ENCODE data around the gene CA10. TPM values are rescaled to one million over a fixed set of nuclear protein-coding genes. Genes with fewer than 3 reads are reported as not detected.

The CA10 gene
- total and polyA plus RNA-seq, 9 of the 15 experiments (the other 6 are each of a cell fraction or from before 2014, with no cell fraction given) = not detected

DNA sequence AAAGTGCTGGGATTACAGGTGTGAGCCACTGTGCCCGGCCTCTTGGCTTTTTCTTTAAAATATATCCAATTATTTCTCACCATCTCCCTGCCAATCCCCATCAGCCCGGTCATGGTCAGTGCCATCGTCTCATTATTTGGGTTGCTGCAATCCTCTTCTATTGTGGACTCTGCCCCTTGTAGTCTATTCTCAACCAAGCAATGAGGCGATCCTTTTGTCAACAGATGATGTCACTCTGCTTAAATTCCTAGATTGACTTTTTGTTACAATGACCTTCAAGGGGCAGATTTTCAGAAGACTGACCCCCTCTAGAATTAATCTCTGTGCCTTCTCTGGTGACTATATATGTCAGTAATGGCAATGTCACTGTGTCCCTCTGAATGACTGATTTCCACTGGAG is 513.5 kb downstream of the CA10 start:
- H3K4me2 ChIP-seq (ENCODE audit: insufficient read depth, low read length) = no peak overlapping the region
- WGBS (ENCODE audit: insufficient coverage, low coverage, missing lambda C conversion rate) = 0% methylated on average over 4 of the region's 4 CpGs
- no peaks in the 10 kb centered on the region for H3K79me2 ChIP-seq (ENCODE audit: control insufficient read depth, insufficient read depth, low read length)
- no peak overlapping the region for H3K9ac ChIP-seq (ENCODE audit: insufficient read depth in 1 of 2, low read depth in 2 of 2, low read length in 2 of 2)
- H2AFZ ChIP-seq (ENCODE audit: low read depth, low read length) = no peak overlapping the region
- no peaks in the 10 kb centered on the region for H3K27me3 ChIP-seq (ENCODE audit: control insufficient read depth in 2 of 2, insufficient read depth in 2 of 2, low read length in 2 of 2)
- DNase-seq (ENCODE audit: extremely low read depth in 1 of 4, low spot score in 3 of 4) = no peak
- BruUV-seq (replicated peaks) = no TSS peak
- ATAC-seq = no peak
- no peaks in the 10 kb centered on the region for H3K9me1 ChIP-seq (ENCODE audit: control insufficient read depth, insufficient read depth, low read length)
- TF ChIP-seq PCBP2 (IDR thresholded peaks at IDR 0.05; ENCODE audit: low read depth, low read length, poor library complexity, severe bottlenecking) = no peak
- TF ChIP-seq, protein P1, sequence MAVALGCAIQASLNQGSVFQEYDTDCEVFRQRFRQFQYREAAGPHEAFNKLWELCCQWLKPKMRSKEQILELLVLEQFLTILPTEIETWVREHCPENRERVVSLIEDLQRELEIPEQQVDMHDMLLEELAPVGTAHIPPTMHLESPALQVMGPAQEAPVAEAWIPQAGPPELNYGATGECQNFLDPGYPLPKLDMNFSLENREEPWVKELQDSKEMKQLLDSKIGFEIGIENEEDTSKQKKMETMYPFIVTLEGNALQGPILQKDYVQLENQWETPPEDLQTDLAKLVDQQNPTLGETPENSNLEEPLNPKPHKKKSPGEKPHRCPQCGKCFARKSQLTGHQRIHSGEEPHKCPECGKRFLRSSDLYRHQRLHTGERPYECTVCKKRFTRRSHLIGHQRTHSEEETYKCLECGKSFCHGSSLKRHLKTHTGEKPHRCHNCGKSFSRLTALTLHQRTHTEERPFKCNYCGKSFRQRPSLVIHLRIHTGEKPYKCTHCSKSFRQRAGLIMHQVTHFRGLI (CRISPR knock-in tag; IDR thresholded peaks at IDR 0.05) = no peak
- TF ChIP-seq, protein P2, sequence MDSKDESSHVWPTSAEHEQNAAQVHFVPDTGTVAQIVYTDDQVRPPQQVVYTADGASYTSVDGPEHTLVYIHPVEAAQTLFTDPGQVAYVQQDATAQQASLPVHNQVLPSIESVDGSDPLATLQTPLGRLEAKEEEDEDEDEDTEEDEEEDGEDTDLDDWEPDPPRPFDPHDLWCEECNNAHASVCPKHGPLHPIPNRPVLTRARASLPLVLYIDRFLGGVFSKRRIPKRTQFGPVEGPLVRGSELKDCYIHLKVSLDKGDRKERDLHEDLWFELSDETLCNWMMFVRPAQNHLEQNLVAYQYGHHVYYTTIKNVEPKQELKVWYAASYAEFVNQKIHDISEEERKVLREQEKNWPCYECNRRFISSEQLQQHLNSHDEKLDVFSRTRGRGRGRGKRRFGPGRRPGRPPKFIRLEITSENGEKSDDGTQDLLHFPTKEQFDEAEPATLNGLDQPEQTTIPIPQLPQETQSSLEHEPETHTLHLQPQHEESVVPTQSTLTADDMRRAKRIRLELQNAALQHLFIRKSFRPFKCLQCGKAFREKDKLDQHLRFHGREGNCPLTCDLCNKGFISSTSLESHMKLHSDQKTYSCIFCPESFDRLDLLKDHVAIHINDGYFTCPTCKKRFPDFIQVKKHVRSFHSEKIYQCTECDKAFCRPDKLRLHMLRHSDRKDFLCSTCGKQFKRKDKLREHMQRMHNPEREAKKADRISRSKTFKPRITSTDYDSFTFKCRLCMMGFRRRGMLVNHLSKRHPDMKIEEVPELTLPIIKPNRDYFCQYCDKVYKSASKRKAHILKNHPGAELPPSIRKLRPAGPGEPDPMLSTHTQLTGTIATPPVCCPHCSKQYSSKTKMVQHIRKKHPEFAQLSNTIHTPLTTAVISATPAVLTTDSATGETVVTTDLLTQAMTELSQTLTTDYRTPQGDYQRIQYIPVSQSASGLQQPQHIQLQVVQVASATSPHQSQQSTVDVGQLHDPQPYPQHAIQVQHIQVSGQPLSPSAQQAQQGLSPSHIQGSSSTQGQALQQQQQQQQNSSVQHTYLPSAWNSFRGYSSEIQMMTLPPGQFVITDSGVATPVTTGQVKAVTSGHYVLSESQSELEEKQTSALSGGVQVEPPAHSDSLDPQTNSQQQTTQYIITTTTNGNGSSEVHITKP (IDR thresholded peaks at IDR 0.05; ENCODE audit: partially characterized antibody) = no peak
- no peak for TF ChIP-seq FOXA3 (CRISPR knock-in tag; conservative IDR thresholded peaks at IDR 0.05 in 1 of 2, IDR thresholded peaks at IDR 0.05 in 1 of 2)
- intact Hi-C loops (cut with micrococcal nuclease) (no loop called here), in situ Hi-C loops (cut with MboI) (no loop called here)
- no peak overlapping the region for H3K27ac ChIP-seq (ENCODE audit: extremely low read depth, low read depth, low read length)
- H3K4me1 ChIP-seq (replicated peaks in 1 of 2; ENCODE audit: control insufficient read depth in 2 of 2, insufficient read depth in 2 of 2, low read length in 2 of 2) = no peaks in the 10 kb centered on the region
- H4K20me1 ChIP-seq (replicated peaks; ENCODE audit: control insufficient read depth, insufficient read depth, low read length) = no peaks in the 10 kb centered on the region
- H3K9me3 ChIP-seq (replicated peaks; ENCODE audit: control insufficient read depth, insufficient read depth, low read depth, low read length) = no peaks in the 10 kb centered on the region
- POLR2A ChIA-PET = no interaction called here
- H3K4me3 ChIP-seq = no peak overlapping the region
- no peaks in the 10 kb centered on the region for H3K36me3 ChIP-seq (ENCODE audit: control insufficient read depth, insufficient read depth, low read length)
- CTCF ChIA-PET (ENCODE audit: low intra/inter-chr PET ratio) = no interaction called here
- no peak for FAIRE-seq

Measured in K562 (cell line).